GM18499 (cell line): ENCODE measurements around the gene GRAMD1B.

ENCODE experiments used
- ATAC-seq: cut with Tn5 transposase; IDR thresholded peaks from one replicate; pipeline ENCODE4 v1.9.1; 2021; ENCODE audit warnings: moderate number of reproducible peaks; ENCODE audit not compliant: insufficient read depth, unreplicated experiment

Gene GRAMD1B

GRCh38 chr11:123659965-123660364 lies 229.9 kb downstream of the GRAMD1B start:
- peak; percentile 95 for ATAC-seq

- ATAC-seq, result no peak
Measured at GRCh38 chr11:123665306-123665705, 235.2 kb downstream of the GRAMD1B start.

GRCh38 chr11:123670081-123670480 lies 240.0 kb downstream of the GRAMD1B start:
- ATAC-seq, result no peak

- ATAC-seq, result no peak
Measured at GRCh38 chr11:123671534-123671933, 241.5 kb downstream of the GRAMD1B start.

GRCh38 chr11:123672568-123672967 lies 242.5 kb downstream of the GRAMD1B start:
- ATAC-seq, result no peak

- no peak for ATAC-seq
Measured at GRCh38 chr11:123674297-123674696, 244.2 kb downstream of the GRAMD1B start.
